ENCODE measurements around the gene AGPS.

DNA sequence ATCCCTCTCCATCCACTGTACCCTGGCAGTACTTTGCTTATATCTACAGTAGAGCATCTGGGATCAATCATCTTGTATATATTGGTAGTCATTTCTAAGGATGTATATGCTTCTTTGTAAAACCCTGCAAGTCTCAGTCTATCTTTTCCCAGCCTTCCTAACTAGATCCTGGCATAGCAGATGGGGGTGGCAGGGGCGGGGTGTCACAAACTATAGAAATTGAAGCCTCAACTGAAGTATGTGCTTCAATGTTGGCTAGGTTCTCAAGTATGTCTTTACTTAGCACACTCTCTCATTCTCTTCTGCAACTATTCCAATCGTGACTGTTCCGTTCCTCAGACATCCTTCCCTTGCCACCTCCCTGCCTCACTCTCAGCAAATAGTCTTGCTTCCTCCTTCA, 30.1 kb upstream of the AGPS start:
- no peak for TF ChIP-seq CTCF (IDR thresholded peaks at IDR 0.05)
- no peak for TF ChIP-seq NRF1 (IDR thresholded peaks at IDR 0.05; ENCODE audit: low read depth, low read length)
- TF ChIP-seq, protein P1, sequence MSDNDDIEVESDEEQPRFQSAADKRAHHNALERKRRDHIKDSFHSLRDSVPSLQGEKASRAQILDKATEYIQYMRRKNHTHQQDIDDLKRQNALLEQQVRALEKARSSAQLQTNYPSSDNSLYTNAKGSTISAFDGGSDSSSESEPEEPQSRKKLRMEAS (IDR thresholded peaks at IDR 0.05; ENCODE audit: low read depth), result no peak
- TF ChIP-seq GABPA (IDR thresholded peaks at IDR 0.05; ENCODE audit: low read depth), result no peak
- TF ChIP-seq, protein P2, sequence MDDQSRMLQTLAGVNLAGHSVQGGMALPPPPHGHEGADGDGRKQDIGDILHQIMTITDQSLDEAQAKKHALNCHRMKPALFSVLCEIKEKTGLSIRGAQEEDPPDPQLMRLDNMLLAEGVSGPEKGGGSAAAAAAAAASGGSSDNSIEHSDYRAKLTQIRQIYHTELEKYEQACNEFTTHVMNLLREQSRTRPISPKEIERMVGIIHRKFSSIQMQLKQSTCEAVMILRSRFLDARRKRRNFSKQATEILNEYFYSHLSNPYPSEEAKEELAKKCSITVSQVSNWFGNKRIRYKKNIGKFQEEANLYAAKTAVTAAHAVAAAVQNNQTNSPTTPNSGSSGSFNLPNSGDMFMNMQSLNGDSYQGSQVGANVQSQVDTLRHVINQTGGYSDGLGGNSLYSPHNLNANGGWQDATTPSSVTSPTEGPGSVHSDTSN (IDR thresholded peaks at IDR 0.05), result no peak
- TF ChIP-seq EZH2phosphoT487 (IDR thresholded peaks at IDR 0.05; ENCODE audit: borderline replicate concordance, low read depth), result no peak
- no peak for TF ChIP-seq REST (IDR thresholded peaks at IDR 0.05; ENCODE audit: low read depth, low read length)
- no peak for TF ChIP-seq RAD21 (IDR thresholded peaks at IDR 0.05; ENCODE audit: low read length)
- no peak for TF ChIP-seq JUND (IDR thresholded peaks at IDR 0.05)
- TF ChIP-seq POLR2AphosphoS5 (IDR thresholded peaks at IDR 0.05; ENCODE audit: low read depth, low read length), result no peak

Measured in SK-N-SH (cell line).